GM18505 (cell line): ENCODE measurements around the gene BDKRB2.

Source experiments
- ATAC-seq: cut with Tn5 transposase; IDR thresholded peaks from one replicate; pipeline ENCODE4 v1.9.1; 2021; ENCODE audit not compliant: unreplicated experiment
- POLR2A ChIP-seq: IDR thresholded peaks from 4 replicates; pipeline ENCODE4 v1.6.1; 2011; ENCODE audit warnings: borderline replicate concordance; ENCODE audit not compliant: insufficient read depth, insufficient read length; ENCODE audit errors: extremely low read depth

The BDKRB2 gene

DNA sequence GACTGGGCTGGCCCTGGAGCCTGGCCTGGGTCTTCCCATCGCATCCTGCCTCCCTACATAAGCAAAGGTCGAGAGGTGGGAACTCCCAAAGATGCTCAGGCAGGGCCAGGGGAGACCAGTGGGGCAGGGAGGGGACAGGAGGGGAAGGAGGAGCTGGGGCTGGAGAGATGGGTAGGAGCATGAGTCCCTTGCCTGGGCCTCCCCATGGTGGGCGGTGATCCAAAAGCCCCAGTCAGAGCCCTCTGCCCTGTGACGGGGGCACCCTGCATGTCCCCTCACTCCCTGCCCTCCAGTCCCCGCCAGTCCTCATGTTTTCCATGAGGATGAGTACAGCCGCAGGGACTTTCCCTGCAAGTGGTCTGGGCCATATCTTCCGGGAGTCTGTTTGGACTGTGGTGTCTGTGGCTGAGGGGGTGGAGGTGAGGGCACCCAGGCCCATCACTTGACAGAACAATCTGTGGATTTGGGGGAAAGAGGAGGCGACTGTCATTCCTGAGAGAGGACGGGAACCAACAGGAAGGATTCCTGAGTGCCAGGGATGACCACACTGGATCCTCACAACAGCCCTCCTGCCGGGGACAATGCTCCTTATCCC lies 9.3 kb downstream of the BDKRB2 start:
- ATAC-seq = no peak
- no peak for TF ChIP-seq POLR2A

DNA sequence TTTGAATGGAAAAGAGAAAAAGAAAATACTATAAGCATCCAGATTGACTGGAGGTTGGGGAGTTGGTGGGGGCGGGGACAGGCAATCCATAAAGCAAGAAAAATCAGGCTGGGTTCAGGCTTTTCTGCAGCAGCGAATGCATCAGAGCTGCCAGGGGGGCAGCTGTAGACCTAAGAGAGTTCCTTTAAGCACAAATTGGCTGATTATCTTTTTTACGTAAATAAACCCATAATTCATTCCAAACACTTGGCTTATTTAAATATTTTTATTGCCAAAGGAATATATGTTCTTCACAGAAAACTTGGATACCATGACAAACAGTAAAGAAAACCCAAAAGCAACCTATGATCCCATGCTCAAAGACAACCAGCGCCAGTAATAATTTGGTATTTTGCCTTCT lies 10.2 kb downstream of the BDKRB2 start:
- TF ChIP-seq POLR2A = no peak
- ATAC-seq = no peak

DNA sequence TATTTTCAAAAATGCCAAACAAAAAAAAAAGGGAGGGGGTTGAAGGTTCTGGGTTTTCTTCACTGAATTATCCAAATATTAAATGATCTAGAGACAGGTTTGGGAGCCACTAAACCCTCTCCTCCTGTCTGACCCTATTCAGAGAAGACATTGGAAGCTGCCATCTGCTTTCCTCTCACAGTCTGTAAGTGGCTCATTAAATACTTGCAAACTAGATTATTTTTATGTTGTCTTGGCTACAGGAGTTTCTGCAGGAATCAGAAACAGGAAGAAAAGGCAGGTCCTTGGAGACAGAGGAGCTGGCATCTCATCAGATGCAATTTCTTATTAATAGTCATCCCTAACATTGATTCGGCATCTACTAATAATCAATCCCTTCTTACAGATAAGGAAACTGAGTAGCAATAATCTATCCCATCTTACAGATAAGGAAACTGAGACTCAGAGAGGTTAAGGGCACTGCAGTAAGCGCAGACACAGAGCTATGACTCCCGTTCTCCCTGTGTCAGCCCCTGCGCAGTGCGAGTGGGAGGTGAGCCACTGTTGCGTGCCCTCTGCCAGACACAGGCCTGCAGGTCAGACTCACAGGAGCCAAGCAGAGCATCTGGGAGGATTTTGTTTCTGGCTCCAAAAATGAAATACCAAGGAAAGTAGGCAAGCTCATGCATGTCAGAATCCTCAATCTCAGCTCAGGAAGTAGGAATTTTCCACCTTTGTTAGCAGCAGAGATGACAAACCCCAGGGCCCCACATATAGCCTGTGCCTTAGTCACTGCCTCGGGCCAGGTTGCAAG lies 11.0 kb downstream of the BDKRB2 start:
- no peak for TF ChIP-seq POLR2A

GRCh38 chr14:96216627-96217026 lies 12.0 kb downstream of the BDKRB2 start:
- no peak for TF ChIP-seq POLR2A
- no peak for ATAC-seq

More for the DNA sequence above, 11.0 kb downstream of the BDKRB2 start:
- no peak for ATAC-seq

GRCh38 chr14:96217376-96217913 lies 12.8 kb downstream of the BDKRB2 start:
- ATAC-seq = no peak
- no peak for TF ChIP-seq POLR2A

- TF ChIP-seq POLR2A = no peak
- no peak for ATAC-seq
These were observed 16.5 kb downstream of the BDKRB2 start for GRCh38 chr14:96221109-96221650.

DNA sequence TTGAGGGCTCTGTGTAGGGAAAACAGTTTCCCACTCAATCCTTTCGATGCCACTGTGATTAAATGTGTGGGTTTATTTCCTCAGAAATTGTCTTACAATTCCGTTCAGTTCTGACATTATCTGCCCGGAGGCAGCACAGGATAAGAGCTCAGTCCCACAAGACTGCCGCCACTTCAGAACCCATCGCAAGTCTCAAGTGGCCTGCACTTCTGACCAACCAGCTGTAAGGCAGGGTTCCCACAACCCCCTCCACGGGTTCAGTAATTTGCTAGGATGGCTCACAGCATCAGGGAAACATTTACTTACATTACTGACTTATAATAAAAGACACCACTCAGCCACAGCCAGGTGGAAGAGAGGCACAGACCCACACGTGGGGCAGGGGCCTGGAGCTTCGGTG lies 17.2 kb downstream of the BDKRB2 start:
- no peak for ATAC-seq
- TF ChIP-seq POLR2A = no peak

GRCh38 chr14:96224480-96225096 lies 19.9 kb downstream of the BDKRB2 start:
- no peak for ATAC-seq
- TF ChIP-seq POLR2A = no peak

GRCh38 chr14:96225213-96225612 lies 20.6 kb downstream of the BDKRB2 start:
- TF ChIP-seq POLR2A = no peak
- ATAC-seq = no peak

DNA sequence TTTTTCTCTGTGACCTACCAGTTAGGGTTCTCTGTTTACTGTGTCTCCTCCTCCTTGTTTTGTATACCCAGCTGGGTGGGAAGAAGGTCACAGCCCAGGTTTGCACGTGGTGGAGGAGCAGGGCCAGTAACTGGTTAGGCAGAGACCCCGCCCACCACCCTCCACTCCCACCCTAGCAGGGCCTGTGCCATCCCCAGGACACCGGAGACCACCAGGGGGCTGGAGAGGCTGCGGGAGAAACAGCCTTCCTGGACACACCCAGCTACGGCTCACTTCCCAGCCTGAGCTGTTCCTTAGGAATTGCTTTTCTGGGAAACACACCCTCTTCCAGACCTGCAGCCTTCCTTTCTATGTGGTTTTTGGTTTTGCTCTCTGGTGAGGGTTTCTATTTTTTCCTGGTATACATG lies 21.1 kb downstream of the BDKRB2 start:
- TF ChIP-seq POLR2A = no peak
- ATAC-seq = no peak

GRCh38 chr14:96227428-96227827 lies 22.8 kb downstream of the BDKRB2 start:
- ATAC-seq = no peak
- TF ChIP-seq POLR2A = no peak

- no peak for TF ChIP-seq POLR2A
- no peak for ATAC-seq
These were observed 24.7 kb downstream of the BDKRB2 start for GRCh38 chr14:96229315-96229714.

- ATAC-seq = no peak
- no peak for TF ChIP-seq POLR2A
These were observed 26.4 kb downstream of the BDKRB2 start for GRCh38 chr14:96231056-96231455.
